GM12878 (cell line): Measurements from ENCODE around the gene ANKRD44. TPM values are rescaled to one million over a fixed set of nuclear protein-coding genes. Genes with fewer than 3 reads are reported as not detected.

Source experiments
- ATAC-seq: fragments of 200-7000 bp; cut with Tn5 transposase; 3 replicates; pipeline ENCODE4 v1.9.1; 2020; ENCODE audit warnings: mild to moderate bottlenecking, moderate library complexity
- BruUV-seq: library from RNA; stranded (reverse); fragments of 400-500 nt; replicated peaks from 2 replicates; lab custom pipeline; 2021; lab: Mats Ljungman, UMichigan
- CTCF ChIA-PET: fragments of 300-600 bp; sonication (Branson Sonifier 250); formaldehyde crosslinking; extraction: SDS; loops from one replicate; lab custom pipeline; 2021; ENCODE audit warnings: inconsistent platforms; lab: Yijun Ruan, JAX
- POLR2A ChIA-PET: fragments of 350-600 bp; formaldehyde crosslinking; extraction: SDS; loops from one replicate; lab custom pipeline; 2021; ENCODE audit warnings: inconsistent platforms; lab: Charles Lee
- RAD21 ChIA-PET: fragments of 300-600 bp; sonication (Branson Sonifier 250); formaldehyde crosslinking; loops from one replicate; lab custom pipeline; 2023; ENCODE audit warnings: antibody characterized with exemption; ENCODE audit not compliant: unreplicated experiment; lab: Charles Lee
- SMC1A ChIA-PET: fragments of 300-600 bp; sonication (Branson Sonifier 250); formaldehyde crosslinking; loops from one replicate; lab custom pipeline; 2023; ENCODE audit not compliant: unreplicated experiment, uncharacterized antibody; lab: Charles Lee
- DNase-seq: peaks from one replicate; pipeline ENCODE4 v3.0.0-alpha.2; 2011; ENCODE audit warnings: low read depth, low spot score
- FAIRE-seq: peaks from 3 replicates; lab custom pipeline; 2011; peaks lifted over from hg19 to GRCh38; lab: Jason Lieb, UNC
- H2AFZ ChIP-seq: 2 replicates; pipeline ENCODE4 v1.6.0; 2011; ENCODE audit warnings: low read depth, low read length, control low read depth; ENCODE audit not compliant: control insufficient read depth
- H3K27ac ChIP-seq: 2 replicates; pipeline ENCODE4 v1.5.1; 2011; ENCODE audit warnings: control low read depth; ENCODE audit not compliant: control insufficient read depth, insufficient read depth
- H3K27me3 ChIP-seq, 2 experiments: replicated peaks in 1 of 2; 2 replicates each; pipeline versions ENCODE4 v1.6.0 to v1.6.1; 2011; ENCODE audit warnings: low read length in 1 of 2; ENCODE audit not compliant: control insufficient read depth in 2 of 2, insufficient read depth in 2 of 2
- H3K36me3 ChIP-seq, 2 experiments: 2 replicates each; pipeline ENCODE4 v1.5.1; 2011; ENCODE audit warnings: low read length in 1 of 2; ENCODE audit not compliant: control insufficient read depth in 2 of 2, insufficient read depth in 2 of 2
- H3K4me1 ChIP-seq: 2 replicates; pipeline ENCODE4 v1.6.1; 2011; ENCODE audit warnings: mild to moderate bottlenecking, low read length, moderate library complexity, mixed read lengths; ENCODE audit not compliant: control insufficient read depth, insufficient read depth
- H3K4me2 ChIP-seq: 2 replicates; pipeline ENCODE4 v1.6.0; 2011; ENCODE audit warnings: control low read depth; ENCODE audit not compliant: control insufficient read depth, insufficient read depth
- H3K4me3 ChIP-seq: fragments of 200-600 bp; sonication (generic); 2 replicates; pipeline ENCODE4 v1.5.1; 2016
- H3K79me2 ChIP-seq: 2 replicates; pipeline ENCODE4 v1.6.0; 2011; ENCODE audit warnings: low read length; ENCODE audit not compliant: control insufficient read depth, insufficient read depth
- H3K9ac ChIP-seq: 2 replicates; pipeline ENCODE4 v1.8.0; 2011; ENCODE audit warnings: low read length, control low read depth, mixed read lengths; ENCODE audit not compliant: control insufficient read depth, insufficient read depth
- H3K9me3 ChIP-seq: replicated peaks from 3 replicates; pipeline ENCODE4 v1.5.1; 2011; ENCODE audit warnings: mild to moderate bottlenecking, low read length; ENCODE audit not compliant: control insufficient read depth, insufficient read depth
- H4K20me1 ChIP-seq: 2 replicates; pipeline ENCODE4 v1.6.0; 2011; ENCODE audit not compliant: control insufficient read depth, insufficient read depth
- NFIC ChIP-seq: IDR thresholded peaks from 2 replicates; pipeline ENCODE4 v1.6.1; 2012; ENCODE audit warnings: low read depth, mild to moderate bottlenecking, inconsistent platforms, low read length, moderate library complexity
- NR2C2 ChIP-seq: IDR thresholded peaks from 2 replicates; pipeline ENCODE4 v1.6.1; 2011; ENCODE audit warnings: borderline replicate concordance, low read depth; ENCODE audit not compliant: control insufficient read depth, insufficient read length
- RUNX3 ChIP-seq: IDR thresholded peaks from 2 replicates; pipeline ENCODE4 v1.6.1; 2012; ENCODE audit warnings: low read length, inconsistent platforms
- WRNIP1 ChIP-seq: IDR thresholded peaks from 2 replicates; pipeline ENCODE4 v1.6.1; 2011; ENCODE audit warnings: low read depth, low read length, improper control_type of control experiment, borderline replicate concordance
- WGBS: methylation state at CpG from one replicate; pipeline ENCODE4 v1.1.6; 2016; ENCODE audit warnings: low lambda C conversion rate; ENCODE audit not compliant: insufficient replicate concordance, insufficient coverage; ENCODE audit errors: missing lambda C conversion rate; 5-methylcytosine and 5-hydroxymethylcytosine counted together
- in situ Hi-C: fragments of 300-500 bp; cut with MboI; formaldehyde crosslinking; loops from 9 replicates; pipeline ENCODE4 v1.14.3; 2018; ENCODE audit warnings: mixed read lengths
- intact Hi-C: fragments of 100-400 bp; cut with micrococcal nuclease; formaldehyde crosslinking; loops from one replicate; pipeline ENCODE4 v1.14.2; 2022; ENCODE audit not compliant: unreplicated experiment
- polyA plus RNA-seq, 11 experiments: library from polyadenylated mRNA; depleted of rRNA in 4 of 11; unstranded in 6 of 11; stranded (reverse) in 5 of 11; fragments of >200 nt; fragmentation: Nextera tagmentation in 4 of 11; fragmentation: Illumina TruSeq in 1 of 11; extraction: Ambion mirVana in 4 of 11; extraction: Trizol in 1 of 11; gene quantifications; 1 replicate in 1 of 11; 2 replicates in 10 of 11; pipeline versions ENCODE4 v1.2.1 to v1.2.3, GENCODE V29; 2011 to 2016; ENCODE audit warnings: inconsistent platforms in 2 of 11, missing spikeins in 2 of 11, low read depth in 1 of 11
- total RNA-seq, 4 experiments: library from RNA; depleted of rRNA in 3 of 4; stranded (reverse); fragments of >200 nt in 3 of 4; fragmentation: Illumina TruSeq in 1 of 4; extraction: Trizol in 1 of 4; gene quantifications; 2 replicates each; pipeline versions ENCODE4 v1.2.1 to v1.2.3, GENCODE V29; 2013 to 2021

ANKRD44 gene
- total and polyA plus RNA-seq, 10 of the 15 experiments (the other 5 are each of a cell fraction or from before 2014, with no cell fraction given): 19.1 to 99.1 (median 59.6) TPM

DNA sequence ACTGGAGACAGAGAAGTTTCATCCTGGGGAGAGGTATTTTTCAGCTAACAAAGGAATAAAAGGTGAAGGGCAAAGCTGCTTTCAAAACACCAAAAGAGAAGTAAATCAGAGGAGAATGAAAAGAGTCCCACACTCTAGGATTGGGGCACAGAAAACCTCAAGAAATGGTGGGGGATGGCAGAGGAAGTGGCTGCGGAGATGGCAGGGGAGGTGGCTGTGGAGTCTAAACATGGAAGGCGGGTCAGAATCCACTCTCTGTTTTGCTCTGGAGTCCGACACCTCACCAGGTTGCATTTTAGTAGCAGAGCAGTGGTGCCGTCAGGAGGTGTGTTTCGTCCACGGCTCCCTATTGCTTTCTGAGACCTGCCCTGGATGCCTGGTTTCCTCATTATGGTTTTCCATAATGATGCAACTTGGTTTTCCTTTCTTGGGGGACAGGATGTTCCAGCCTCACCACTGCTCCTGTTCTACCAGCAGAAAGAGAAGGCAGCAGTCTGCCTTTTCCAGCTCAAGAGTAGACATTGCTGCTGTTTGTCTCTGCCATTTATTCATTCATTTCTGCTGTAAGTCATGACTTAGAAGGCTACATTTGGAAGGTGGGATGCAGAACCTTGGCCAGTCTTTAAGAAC is 188.7 kb downstream of the ANKRD44 start (continued):
- TF ChIP-seq NFIC (no peak), WRNIP1 (no peak)

DNA sequence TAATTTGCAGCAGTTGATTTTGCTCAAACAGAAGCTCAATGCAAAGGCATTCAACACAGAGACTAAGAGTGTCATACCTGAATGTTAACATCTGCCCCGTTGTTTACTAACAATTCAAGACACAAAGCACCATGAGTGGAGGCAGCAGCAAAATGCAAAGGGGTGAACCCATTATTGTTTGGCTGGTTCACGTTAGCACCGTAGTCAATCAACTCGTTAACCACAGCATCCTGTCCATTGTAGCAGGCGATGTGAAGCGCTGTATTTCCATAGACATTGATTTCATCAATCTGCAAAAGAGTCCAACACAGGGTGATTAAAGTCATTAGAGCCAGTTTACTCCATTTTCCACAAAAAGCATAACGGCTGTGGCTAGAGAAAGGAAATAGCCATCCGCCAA is 189.3 kb downstream of the ANKRD44 start:
- Histone ChIP-seq H3K9ac (no peak overlapping the region), H3K4me2 (no peak overlapping the region), H3K79me2 (no peaks in the 10 kb centered on the region), H2AFZ (no peak overlapping the region), H3K27me3 (no peaks in the 10 kb centered on the region), H4K20me1 (no peaks in the 10 kb centered on the region), H3K4me1 (no peaks in the 10 kb centered on the region), H3K36me3 (peaks cover 7 to 28% of the 10 kb centered on the region in 2 experiments), H3K4me3 (no peak overlapping the region), H3K9me3 (no peaks in the 10 kb centered on the region), H3K27ac (no peak overlapping the region)
- in situ Hi-C loops: no loop called here
- ATAC-seq (no peak), DNase-seq (no peak), FAIRE-seq (no peak)
- 77% methylated on average over 8 of the region's 8 CpGs for WGBS
- POLR2A ChIA-PET: no interaction called here
- BruUV-seq: no TSS peak
- intact Hi-C loops: no loop called here
- SMC1A ChIA-PET: interaction anchor here (0.7 to 19.2 kb wide), 6 partner anchors 7 to 264 kb away, joined by 3 to 478 read pairs (median 8); no protein-coding TSS in a partner anchor
- peak; percentile 21; the same call in 1 of the 2 replicates for TF ChIP-seq RUNX3
- no peak for TF ChIP-seq NR2C2
- RAD21 ChIA-PET: interaction anchor here (0.6 to 8.7 kb wide), 3 partner anchors 31 to 48 kb away, joined by 3 to 207 read pairs (median 5); no protein-coding TSS in a partner anchor
- CTCF ChIA-PET: interaction anchor here (0.6 to 11.4 kb wide), 4 partner anchors 8 to 49 kb away, joined by 3 to 398 read pairs (median 14); no protein-coding TSS in a partner anchor
